HG02623 (cell line): ENCODE results near the gene RAPSN.

Source experiments
- ATAC-seq: cut with Tn5 transposase; IDR thresholded peaks from one replicate; pipeline ENCODE4 v1.9.1; 2021; ENCODE audit warnings: moderate library complexity; ENCODE audit not compliant: unreplicated experiment

Gene RAPSN

DNA sequence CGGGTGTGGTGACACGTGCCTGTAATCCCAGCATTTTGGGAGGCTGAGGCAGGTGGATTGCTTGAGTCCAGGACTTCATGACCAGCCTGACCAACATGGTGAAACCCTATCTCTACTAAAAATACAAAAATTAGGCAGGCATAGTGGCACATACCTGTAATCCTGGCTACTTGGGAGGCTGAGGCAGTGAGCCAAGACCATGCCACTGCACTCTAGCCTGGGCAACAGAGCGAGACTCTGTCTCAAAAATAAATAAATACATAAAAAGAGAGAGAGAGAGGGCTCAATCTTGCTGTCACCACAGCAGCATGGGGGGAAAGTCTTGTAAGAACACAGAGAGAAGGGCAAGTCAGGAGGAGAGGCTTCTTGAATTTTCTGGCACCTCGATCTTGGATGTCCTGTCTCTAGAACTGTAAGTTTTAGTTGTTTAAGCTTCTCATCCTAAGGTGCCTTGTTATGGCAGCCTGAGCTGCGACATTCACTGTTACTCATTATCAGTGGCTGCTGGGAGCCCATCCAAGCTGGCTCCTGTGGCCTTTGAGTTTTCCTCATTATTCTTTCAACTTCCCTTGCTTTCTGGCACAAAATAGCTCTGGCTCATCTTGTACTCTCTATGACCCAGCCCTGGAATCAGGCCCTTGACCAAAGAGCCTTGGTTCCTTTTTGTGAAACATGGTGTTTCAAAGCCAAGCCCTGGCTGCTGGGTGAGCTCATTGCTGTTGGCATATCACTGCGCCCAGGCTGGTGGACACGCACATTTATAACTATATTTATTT lies 14.7 kb downstream of the RAPSN start:
- ATAC-seq: no peak

DNA sequence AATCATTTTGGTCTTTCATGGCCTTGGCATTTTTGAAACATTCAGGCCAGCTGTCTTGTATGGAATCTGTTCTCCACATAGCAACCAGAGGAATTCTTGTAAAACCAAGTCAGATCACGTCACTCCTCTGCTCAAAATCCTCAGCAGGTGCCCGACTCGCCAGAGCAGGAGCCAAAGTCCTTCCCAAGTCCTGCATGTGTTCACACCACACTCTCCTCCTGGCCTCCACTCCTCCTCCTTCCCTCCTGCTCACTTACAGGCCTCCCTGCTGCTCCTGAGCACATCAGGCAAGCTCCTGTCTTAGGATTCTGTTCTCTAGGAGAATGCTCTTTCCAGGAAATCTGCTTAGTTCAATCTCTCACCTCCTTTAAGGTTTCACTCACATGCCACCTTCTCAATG lies 15.8 kb downstream of the RAPSN start:
- ATAC-seq: no peak

DNA sequence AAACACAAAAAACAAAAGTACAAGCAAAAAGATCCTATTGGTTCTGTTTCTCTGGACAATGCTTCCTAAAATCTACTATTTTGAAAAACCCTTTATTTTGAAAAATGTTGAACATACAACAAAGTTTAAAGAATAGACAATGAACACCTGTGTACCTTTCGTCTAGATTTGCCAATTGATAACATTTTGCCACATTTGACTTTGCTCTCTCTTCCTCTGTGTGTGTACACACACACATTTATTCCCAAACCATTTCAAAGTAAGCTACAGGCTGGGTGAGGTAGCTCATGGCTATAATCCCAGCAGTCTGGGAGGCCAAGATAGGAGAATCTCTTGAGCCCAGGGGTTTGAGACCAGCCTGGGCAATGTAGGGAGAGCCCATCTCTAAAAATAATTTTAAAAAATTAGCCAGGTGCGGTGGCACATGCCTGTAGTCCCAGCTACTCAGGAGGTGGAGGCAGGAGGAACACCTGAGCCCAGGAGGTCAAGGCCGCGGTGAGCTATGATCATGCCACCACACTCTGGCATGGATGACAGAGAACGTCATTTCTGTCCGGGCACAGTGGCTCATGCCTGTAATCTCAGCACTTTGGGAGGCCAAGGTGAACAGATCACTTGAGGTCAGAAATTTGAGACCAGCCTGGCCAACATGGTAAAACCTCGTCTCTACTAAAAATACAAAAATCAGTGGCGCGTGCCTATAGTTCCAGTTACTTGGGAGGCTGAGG lies 17.4 kb downstream of the RAPSN start:
- ATAC-seq: no peak

DNA sequence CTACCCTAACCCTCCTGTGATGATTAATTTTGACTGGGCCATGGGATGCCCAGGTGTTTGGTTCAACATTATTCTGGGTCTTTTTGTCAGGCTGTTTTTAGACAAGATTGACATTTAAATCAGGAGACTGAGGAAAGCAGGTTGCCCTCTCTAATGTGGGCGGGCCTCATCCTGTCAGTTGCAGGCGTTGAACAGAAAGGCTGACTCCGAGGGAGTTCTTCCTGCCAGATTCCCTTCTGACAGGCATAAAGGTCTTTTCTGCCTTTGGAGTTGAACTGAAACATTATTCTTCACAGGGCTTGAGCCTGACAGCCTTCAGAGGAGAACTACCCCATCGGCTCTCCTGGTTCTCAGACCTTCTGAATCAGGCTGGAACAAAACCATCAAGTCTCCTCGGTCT lies 18.4 kb downstream of the RAPSN start:
- no peak for ATAC-seq

DNA sequence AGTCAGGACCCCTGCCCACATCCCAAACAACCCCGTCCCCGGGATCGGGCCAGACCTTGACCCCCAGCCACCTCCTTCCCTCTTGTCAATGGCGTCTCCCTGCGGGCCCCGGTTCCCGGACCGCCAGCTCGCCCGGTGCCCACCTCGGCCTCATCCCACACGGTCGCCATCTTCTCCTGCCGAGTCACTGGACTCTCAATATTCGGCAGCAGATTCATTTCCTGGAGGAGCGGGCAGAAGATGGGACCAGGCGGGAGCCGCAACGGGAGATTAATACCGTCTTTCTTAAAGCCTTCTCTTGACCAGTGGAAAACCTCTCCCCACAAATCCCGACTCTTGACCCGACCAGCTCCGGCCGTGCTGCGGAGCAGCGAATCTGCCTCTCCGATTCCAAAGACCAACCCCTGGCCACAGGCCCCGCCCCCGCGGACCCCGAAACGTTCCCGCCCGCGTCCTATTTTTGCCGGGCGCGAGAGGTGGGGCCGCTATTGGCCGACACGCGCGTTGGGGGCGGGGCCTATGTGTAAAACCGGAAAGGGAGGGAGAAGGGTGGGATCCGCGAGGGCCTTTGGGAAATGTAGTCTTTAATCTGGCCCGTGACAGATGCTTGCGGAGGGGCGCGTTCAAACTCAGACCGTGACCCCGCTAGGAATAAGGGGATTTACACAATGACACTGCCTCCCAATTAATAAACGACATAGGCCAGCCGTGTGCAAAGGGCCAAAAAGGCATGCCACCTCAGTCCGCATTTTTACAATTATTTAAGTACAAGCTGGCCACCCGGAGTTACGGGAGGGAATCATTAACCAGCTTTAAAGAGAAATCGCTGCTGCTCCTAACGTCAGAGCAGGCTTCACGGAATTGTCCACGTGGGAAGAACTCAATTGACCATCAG lies 22.6 kb downstream of the RAPSN start, which contains the start of gene PSMC3:
PSMC3 (minus strand) TSS at position 378 of the 895 bp plus-strand sequence; CDS start at position 218, 160 bp downstream.
- peak; percentile 87 for ATAC-seq

DNA sequence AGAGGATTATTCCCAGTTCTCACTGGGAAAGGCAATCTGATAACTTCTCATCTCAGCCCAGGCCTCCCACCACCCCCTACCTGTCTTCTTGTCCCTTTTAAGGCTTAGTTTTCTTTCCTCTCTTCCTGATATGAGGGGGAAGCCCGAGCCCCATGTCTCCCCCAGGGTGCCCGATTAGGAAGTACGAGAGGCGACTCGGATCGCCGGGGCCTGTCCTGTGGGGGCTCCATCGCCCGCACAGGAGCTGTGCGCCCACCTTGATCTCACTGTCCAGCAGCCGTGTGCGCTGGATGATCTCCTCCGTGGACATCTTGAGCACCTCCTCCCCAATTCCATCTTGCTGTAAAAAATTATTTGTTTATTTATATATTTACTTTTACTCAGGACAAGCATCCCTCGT lies 23.3 kb downstream of the RAPSN start:
- no peak for ATAC-seq

GRCh38 chr11:47418454-47419259 lies 30.3 kb downstream of the RAPSN start:
- ATAC-seq: no peak

DNA sequence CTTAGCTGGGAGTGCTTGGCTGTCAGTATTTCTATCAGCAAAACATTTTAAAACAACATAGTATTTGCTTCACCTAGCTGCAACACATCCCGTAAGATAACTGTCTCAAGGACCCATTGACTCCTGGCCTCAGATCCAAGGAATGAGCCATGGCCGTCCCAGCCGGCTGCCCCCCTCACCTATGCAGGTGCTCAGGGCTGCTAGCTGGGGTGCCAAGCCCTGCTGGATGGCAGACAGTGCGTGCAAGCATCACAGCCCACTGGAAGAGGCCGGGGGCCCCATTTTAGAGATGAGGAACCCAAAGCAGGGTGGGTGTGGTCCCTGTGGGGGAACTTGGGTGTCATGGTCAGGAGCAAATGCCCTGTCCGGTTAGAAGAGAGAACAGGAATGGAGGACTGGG lies 31.2 kb downstream of the RAPSN start:
- ATAC-seq: no peak

GRCh38 chr11:47415949-47416472 lies 32.9 kb downstream of the RAPSN start:
- ATAC-seq: no peak

GRCh38 chr11:47415091-47415854 lies 33.7 kb downstream of the RAPSN start:
- no peak for ATAC-seq

GRCh38 chr11:47414685-47415070 lies 34.3 kb downstream of the RAPSN start:
- ATAC-seq: no peak

GRCh38 chr11:47413908-47414684 lies 34.8 kb downstream of the RAPSN start:
- no peak for ATAC-seq

DNA sequence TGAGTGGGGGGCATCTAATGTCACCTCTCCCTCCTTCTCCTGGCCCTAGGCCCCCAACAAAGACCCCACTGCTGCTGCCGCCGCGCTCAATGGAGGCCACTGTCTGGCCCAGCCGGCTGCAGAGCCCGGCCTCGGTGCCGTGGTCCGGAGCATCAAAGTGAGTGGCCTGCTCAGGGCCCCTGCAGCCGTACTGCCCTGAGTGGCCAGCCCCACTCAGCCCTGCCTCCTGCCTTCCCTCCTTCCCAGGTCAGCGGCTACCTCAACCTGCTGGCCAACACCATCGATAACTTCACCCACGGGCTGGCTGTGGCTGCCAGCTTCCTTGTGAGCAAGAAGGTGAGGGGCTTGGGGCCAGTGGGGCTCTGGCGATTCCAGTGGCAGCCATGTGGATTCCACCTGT lies 35.6 kb downstream of the RAPSN start:
- no peak for ATAC-seq

DNA sequence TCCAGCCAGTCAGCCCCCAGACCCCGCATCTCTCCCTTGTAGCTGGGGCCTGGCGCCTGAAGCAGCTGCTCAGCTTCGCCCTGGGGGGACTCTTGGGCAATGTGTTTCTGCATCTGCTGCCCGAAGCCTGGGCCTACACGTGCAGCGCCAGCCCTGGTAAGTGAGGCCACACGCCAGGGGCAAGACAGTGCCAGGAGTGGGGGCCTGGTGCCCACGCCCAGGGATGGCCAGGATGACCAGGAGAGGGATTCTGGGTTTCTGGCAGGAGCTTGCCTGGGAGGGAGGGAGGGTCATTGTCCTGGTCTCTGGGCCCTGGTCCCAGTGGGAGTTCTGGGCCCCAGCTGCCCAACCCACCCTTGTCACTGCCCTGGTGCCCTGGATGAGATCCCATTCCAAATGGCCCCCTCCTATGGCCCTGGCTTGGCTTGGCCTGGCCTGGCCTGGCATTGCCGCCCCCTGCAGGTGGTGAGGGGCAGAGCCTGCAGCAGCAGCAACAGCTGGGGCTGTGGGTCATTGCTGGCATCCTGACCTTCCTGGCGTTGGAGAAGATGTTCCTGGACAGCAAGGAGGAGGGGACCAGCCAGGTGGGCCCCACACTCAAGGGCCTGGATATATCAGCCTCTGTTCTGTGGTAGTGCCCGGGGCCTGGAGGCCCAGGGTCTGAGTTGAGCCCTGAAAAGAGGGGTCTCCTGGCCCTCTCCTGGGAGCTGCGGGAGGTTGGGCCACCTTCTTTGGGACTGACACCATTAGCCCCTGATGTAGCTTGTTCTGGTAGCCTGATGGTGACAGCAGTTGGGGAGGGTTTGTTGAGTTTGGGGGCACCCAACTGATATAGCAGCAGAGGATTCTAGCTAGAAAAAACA lies 36.8 kb downstream of the RAPSN start:
- no peak for ATAC-seq

DNA sequence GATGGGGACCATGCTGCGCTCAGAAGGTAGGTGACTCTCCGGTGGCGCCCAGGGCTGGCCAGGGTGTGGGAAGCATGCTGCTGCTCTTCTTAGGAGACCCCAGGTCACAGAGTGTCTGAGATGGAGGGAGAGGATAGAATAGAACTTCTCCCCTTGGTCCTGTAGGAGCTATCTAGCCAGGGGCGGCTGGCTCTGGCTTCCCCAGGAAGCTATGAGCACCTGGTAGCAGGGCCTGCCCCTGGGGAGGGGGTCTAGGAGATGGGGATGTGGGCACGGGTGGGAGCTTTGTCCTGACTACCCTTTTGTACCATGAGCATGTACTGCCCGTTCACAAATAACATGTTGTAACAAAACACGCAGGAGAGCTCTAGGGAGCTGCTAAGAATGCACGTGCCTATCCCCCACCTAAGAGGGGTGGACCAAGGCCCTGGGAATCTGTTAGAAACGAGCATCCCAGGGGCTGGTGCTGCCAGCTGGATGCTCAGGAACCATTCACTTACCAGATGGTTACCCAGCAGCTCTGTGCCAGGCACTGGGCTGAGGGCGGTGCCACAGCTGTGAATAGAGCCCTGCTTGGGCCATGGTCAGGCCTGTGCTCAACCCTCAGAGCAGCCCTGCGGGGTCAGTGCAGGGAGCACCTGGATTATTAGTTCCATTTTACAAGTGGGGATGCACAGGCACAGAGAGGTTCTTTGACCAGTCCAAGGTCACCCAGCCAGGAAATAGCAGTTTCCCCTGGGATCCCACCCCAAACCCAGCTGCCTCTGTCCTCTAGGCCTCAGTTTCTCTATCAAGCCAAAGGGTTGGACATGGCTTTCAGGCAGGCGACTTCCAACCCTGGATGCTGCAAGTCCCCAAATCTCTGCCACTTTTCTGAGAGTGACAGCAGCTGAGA lies 38.3 kb downstream of the RAPSN start:
- ATAC-seq: no peak

DNA sequence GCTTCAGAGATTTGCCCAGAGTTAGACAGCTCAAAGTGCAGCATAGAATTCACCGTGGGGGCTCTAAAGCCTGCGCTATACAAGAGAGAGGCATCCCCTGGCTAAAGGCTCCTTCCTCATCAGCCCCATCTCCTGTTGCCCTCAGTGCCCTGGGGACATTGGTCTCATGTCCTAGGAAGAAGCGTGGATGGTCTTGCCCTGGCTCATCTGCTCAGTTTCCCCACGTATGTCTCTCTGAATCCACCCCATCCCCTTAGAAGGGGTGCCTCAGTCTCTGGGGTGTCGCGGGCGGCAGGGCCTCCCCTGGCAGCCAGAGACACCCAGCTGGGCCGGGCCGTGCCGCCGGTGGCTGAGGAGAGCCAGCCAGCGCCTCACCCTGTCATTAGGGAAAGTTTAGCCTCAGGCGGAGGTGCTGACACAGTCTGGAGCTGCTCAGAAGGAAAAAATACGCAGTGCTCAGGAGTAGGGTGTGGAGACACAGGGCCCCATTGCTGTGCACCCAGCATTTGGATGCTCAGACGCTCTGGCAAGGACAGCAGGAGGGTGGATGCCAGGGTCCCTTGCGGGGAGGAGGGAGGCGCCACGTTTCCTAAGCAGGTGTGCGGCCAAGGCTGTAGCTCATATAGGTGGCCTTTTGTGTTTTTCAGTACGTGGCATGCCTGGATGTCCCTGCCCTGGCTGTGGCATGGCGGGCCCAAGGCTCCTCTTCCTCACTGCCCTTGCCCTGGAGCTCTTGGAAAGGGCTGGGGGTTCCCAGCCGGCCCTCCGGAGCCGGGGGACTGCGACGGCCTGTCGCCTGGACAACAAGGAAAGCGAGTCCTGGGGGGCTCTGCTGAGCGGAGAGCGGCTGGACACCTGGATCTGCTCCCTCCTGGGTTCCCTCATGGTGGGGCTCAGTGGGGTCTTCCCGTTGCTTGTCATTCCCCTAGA lies 39.2 kb downstream of the RAPSN start:
- no peak for ATAC-seq
